GM23248 (cell line): Measurements from ENCODE around the gene TNFSF8.

Source experiments
- EZH2 ChIP-seq: fragments of 200-600 bp; sonication (generic); IDR thresholded peaks from 2 replicates; pipeline ENCODE4 v1.6.1; 2018; ENCODE audit warnings: antibody characterized with exemption, mild to moderate bottlenecking; ENCODE audit not compliant: insufficient read depth, poor library complexity, severe bottlenecking
- EZH2phosphoT487 ChIP-seq: fragments of 200-600 bp; sonication (generic); IDR thresholded peaks from 2 replicates; pipeline ENCODE4 v1.6.1; 2018; ENCODE audit warnings: antibody characterized with exemption, moderate library complexity, mild to moderate bottlenecking, low read depth; ENCODE audit not compliant: insufficient read depth

- no peak for TF ChIP-seq EZH2phosphoT487
- TF ChIP-seq EZH2: no peak
These were observed 24.7 kb upstream of the TNFSF8 start for GRCh38 chr9:114954956-114955582.
